Liver (tissue), 3 donors: Measurements from ENCODE around the gene MICAL2.

ENCODE experiments used
- EGR1 ChIP-seq, 2 donors: IDR thresholded peaks; 2 replicates each; pipeline ENCODE4 v1.6.1; 2016 to 2018; ENCODE audit warnings: antibody characterized with exemption in 2 of 2, low read depth in 2 of 2
- FOXA1 ChIP-seq: IDR thresholded peaks from 2 replicates; pipeline ENCODE4 v1.6.1; 2016; ENCODE audit warnings: antibody characterized with exemption
- HNF4G ChIP-seq: IDR thresholded peaks from 2 replicates; pipeline ENCODE4 v1.6.1; 2016; ENCODE audit warnings: antibody characterized with exemption
- JUND ChIP-seq, 2 donors: IDR thresholded peaks; 2 replicates each; pipeline ENCODE4 v1.6.1; 2016; ENCODE audit warnings: antibody characterized with exemption in 2 of 2
- RAD21 ChIP-seq, 2 donors: IDR thresholded peaks; 2 replicates each; pipeline ENCODE4 v1.6.1; 2016; ENCODE audit warnings: antibody characterized with exemption in 2 of 2, mild to moderate bottlenecking in 2 of 2
- RXRA ChIP-seq, 2 donors: IDR thresholded peaks; 2 replicates each; pipeline ENCODE4 v1.6.1; 2017 to 2018; ENCODE audit warnings: antibody characterized with exemption in 2 of 2, mild to moderate bottlenecking in 1 of 2
- SP1 ChIP-seq: IDR thresholded peaks from 2 replicates; pipeline ENCODE4 v1.6.1; 2018; ENCODE audit warnings: antibody characterized with exemption, mild to moderate bottlenecking
- TAF1 ChIP-seq: conservative IDR thresholded peaks from 2 replicates; pipeline ENCODE4 v1.6.1; 2016; ENCODE audit warnings: antibody characterized with exemption, mild to moderate bottlenecking
- YY1 ChIP-seq: IDR thresholded peaks from 2 replicates; pipeline ENCODE4 v1.6.1; 2016; ENCODE audit warnings: antibody characterized with exemption, mild to moderate bottlenecking
- ZBTB33 ChIP-seq: IDR thresholded peaks from 2 replicates; pipeline ENCODE4 v1.6.1; 2016; ENCODE audit warnings: antibody characterized with exemption
- TF ChIP-seq, protein P1 (sequence below): fragments of 150-350 bp; IDR thresholded peaks from 2 replicates; pipeline ENCODE4 v1.5.1; 2017; ENCODE audit warnings: improper control_type of control experiment, low read depth, low read length; ENCODE audit not compliant: missing input control
- TF ChIP-seq, protein P2 (sequence below): IDR thresholded peaks from 2 replicates; pipeline ENCODE4 v1.6.1; 2016; ENCODE audit warnings: antibody characterized with exemption, mild to moderate bottlenecking
- donor health status: healthy.
- donor health status: healthy.

DNA sequence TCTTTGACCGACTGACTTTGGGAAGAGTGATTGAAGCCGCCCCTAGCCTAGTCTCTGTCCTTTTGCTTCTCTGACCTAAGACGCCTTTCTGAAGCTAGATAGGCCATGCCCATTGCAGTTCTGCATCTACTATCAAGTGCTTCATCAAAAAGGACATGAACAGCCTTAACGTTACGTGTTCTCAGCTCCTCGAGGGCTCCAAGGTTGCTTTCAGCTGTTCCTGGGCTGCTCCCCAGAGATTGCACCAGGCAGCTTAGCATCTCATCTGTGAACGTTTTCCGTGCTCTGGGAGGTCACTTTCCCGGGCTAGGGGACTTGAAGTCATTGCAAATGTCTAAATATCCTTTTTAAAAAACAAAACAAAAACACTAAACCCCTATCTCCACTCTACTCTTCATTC is 13.9 kb downstream of the MICAL2 start:
- TF ChIP-seq, protein P1, sequence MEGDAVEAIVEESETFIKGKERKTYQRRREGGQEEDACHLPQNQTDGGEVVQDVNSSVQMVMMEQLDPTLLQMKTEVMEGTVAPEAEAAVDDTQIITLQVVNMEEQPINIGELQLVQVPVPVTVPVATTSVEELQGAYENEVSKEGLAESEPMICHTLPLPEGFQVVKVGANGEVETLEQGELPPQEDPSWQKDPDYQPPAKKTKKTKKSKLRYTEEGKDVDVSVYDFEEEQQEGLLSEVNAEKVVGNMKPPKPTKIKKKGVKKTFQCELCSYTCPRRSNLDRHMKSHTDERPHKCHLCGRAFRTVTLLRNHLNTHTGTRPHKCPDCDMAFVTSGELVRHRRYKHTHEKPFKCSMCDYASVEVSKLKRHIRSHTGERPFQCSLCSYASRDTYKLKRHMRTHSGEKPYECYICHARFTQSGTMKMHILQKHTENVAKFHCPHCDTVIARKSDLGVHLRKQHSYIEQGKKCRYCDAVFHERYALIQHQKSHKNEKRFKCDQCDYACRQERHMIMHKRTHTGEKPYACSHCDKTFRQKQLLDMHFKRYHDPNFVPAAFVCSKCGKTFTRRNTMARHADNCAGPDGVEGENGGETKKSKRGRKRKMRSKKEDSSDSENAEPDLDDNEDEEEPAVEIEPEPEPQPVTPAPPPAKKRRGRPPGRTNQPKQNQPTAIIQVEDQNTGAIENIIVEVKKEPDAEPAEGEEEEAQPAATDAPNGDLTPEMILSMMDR: no peak
- TF ChIP-seq EGR1 (IDR thresholded peaks at IDR 0.05; ENCODE audit: low read depth in 2 of 2) (no peak), YY1 (no peak), TAF1 (no peak), JUND (IDR thresholded peaks at IDR 0.05) (no peak), ZBTB33 (no peak), HNF4G (no peak), RAD21 (IDR thresholded peaks at IDR 0.05) (no peak), RXRA (IDR thresholded peaks at IDR 0.05) (no peak), SP1 (no peak), FOXA1 (no peak)
- TF ChIP-seq, protein P2, sequence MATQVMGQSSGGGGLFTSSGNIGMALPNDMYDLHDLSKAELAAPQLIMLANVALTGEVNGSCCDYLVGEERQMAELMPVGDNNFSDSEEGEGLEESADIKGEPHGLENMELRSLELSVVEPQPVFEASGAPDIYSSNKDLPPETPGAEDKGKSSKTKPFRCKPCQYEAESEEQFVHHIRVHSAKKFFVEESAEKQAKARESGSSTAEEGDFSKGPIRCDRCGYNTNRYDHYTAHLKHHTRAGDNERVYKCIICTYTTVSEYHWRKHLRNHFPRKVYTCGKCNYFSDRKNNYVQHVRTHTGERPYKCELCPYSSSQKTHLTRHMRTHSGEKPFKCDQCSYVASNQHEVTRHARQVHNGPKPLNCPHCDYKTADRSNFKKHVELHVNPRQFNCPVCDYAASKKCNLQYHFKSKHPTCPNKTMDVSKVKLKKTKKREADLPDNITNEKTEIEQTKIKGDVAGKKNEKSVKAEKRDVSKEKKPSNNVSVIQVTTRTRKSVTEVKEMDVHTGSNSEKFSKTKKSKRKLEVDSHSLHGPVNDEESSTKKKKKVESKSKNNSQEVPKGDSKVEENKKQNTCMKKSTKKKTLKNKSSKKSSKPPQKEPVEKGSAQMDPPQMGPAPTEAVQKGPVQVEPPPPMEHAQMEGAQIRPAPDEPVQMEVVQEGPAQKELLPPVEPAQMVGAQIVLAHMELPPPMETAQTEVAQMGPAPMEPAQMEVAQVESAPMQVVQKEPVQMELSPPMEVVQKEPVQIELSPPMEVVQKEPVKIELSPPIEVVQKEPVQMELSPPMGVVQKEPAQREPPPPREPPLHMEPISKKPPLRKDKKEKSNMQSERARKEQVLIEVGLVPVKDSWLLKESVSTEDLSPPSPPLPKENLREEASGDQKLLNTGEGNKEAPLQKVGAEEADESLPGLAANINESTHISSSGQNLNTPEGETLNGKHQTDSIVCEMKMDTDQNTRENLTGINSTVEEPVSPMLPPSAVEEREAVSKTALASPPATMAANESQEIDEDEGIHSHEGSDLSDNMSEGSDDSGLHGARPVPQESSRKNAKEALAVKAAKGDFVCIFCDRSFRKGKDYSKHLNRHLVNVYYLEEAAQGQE: no peak
